SK-N-SH (cell line): ENCODE measurements around the gene WDR31. TPM values are rescaled to one million over a fixed set of nuclear protein-coding genes. Genes with fewer than 3 reads are reported as not detected.

ENCODE experiments used
- CTCF ChIA-PET: fragments of 300-600, 350-600 bp; formaldehyde crosslinking; extraction: SDS; loops from one replicate; lab custom pipeline; 2021; lab: Yijun Ruan, JAX
- POLR2A ChIA-PET: fragments of 350-600 bp; sonication (Branson Sonifier 250); formaldehyde crosslinking; extraction: SDS; loops from one replicate; lab custom pipeline; 2020; ENCODE audit warnings: antibody characterized with exemption, inconsistent platforms; lab: Yijun Ruan, JAX
- DNase-seq: peaks from one replicate; pipeline ENCODE4 v3.0.0; 2012
- H2AFZ ChIP-seq: fragments of 200-600 bp; sonication (generic); 2 replicates; pipeline ENCODE4 v1.8.1; 2016; ENCODE audit warnings: antibody characterized with exemption, mild to moderate bottlenecking, low read depth
- H3F3A ChIP-seq: fragments of 200-600 bp; sonication (generic); replicated peaks from 2 replicates; pipeline ENCODE3; 2016; ENCODE audit warnings: antibody characterized with exemption, mild to moderate bottlenecking; ENCODE audit not compliant: insufficient read depth
- H3K27ac ChIP-seq, 2 experiments: fragments of 200-500 bp in 1 of 2; fragments of 200-600 bp in 1 of 2; sonication (Bioruptor generic) in 1 of 2; sonication (generic), shearing (Covaris generic) in 1 of 2; 2 replicates each; pipeline versions ENCODE4 v1.5.1 to v1.6.1; 2014 to 2016; ENCODE audit warnings: low read depth in 2 of 2, inconsistent platforms in 1 of 2, low read length in 1 of 2, mild to moderate bottlenecking in 1 of 2, mixed read lengths in 1 of 2
- H3K27me3 ChIP-seq: fragments of 200-600 bp; sonication (generic), shearing (Covaris generic); 2 replicates; pipeline ENCODE4 v1.6.1; 2016; ENCODE audit warnings: mixed run types; ENCODE audit not compliant: insufficient read depth
- H3K36me3 ChIP-seq, 2 experiments: fragments of 200-500 bp in 1 of 2; fragments of 200-600 bp in 1 of 2; sonication (Bioruptor generic) in 1 of 2; sonication (generic) in 1 of 2; replicated peaks in 1 of 2; 2 replicates each; pipeline versions ENCODE3 to v1.5.1; 2014 to 2016; ENCODE audit warnings: low read length in 1 of 2, mild to moderate bottlenecking in 1 of 2; ENCODE audit not compliant: insufficient read depth in 2 of 2, control insufficient read depth in 1 of 2
- H3K4me1 ChIP-seq, 2 experiments: fragments of 200-500 bp in 1 of 2; fragments of 200-600 bp in 1 of 2; sonication (Bioruptor generic) in 1 of 2; sonication (generic), shearing (Covaris generic) in 1 of 2; 2 replicates each; pipeline versions ENCODE4 v1.5.1 to v1.6.1; 2014 to 2016; ENCODE audit warnings: low read depth in 1 of 2, low read length in 1 of 2, mixed run types in 1 of 2; ENCODE audit not compliant: insufficient read depth in 2 of 2, control insufficient read depth in 1 of 2
- H3K4me2 ChIP-seq: fragments of 200-600 bp; sonication (generic), shearing (Covaris generic); 2 replicates; pipeline ENCODE4 v1.6.1; 2017; ENCODE audit warnings: mixed run types
- H3K4me3 ChIP-seq, 2 experiments: fragments of 200-500 bp in 1 of 2; fragments of 200-600 bp in 1 of 2; sonication (Bioruptor generic) in 1 of 2; sonication (generic), shearing (Covaris generic) in 1 of 2; 2 replicates each; pipeline versions ENCODE4 v1.5.1 to v1.8.1; 2014 to 2016; ENCODE audit warnings: low read depth in 2 of 2, inconsistent platforms in 1 of 2, low read length in 1 of 2, mild to moderate bottlenecking in 1 of 2, mixed read lengths in 1 of 2, moderate library complexity in 1 of 2
- H3K79me2 ChIP-seq: fragments of 200-600 bp; sonication (generic); 2 replicates; pipeline ENCODE4 v1.8.1; 2017; ENCODE audit warnings: mild to moderate bottlenecking; ENCODE audit not compliant: insufficient read depth
- H3K9ac ChIP-seq: fragments of 200-600 bp; sonication (generic); 2 replicates; pipeline ENCODE4 v1.6.1; 2017; ENCODE audit warnings: mixed run types
- H3K9me2 ChIP-seq: fragments of 200-600 bp; sonication (generic); 2 replicates; pipeline ENCODE4 v1.6.1; 2017; ENCODE audit warnings: mixed run types
- H3K9me3 ChIP-seq: fragments of 200-600 bp; sonication (generic); 2 replicates; pipeline ENCODE4 v1.6.1; 2017; ENCODE audit warnings: mixed run types, mild to moderate bottlenecking, moderate library complexity
- H4K20me1 ChIP-seq: fragments of 200-600 bp; sonication (generic); 2 replicates; pipeline ENCODE4 v1.6.1; 2017; ENCODE audit warnings: mild to moderate bottlenecking, mixed run types; ENCODE audit not compliant: insufficient read depth
- CTCF ChIP-seq: fragments of 200-600 bp; sonication (generic); IDR thresholded peaks from 2 replicates; pipeline ENCODE4 v1.6.1; 2017; ENCODE audit warnings: antibody characterized with exemption, mild to moderate bottlenecking, moderate library complexity
- ELF1 ChIP-seq: IDR thresholded peaks from 2 replicates; pipeline ENCODE4 v1.4.0; 2012
- EP300 ChIP-seq, 2 experiments: IDR thresholded peaks; 2 replicates each; pipeline versions ENCODE4 v1.4.0 to v1.6.1; 2012; ENCODE audit warnings: borderline replicate concordance in 1 of 2, low read depth in 1 of 2, low read length in 1 of 2
- FOSL2 ChIP-seq: IDR thresholded peaks from 2 replicates; pipeline ENCODE4 v1.4.0; 2012; ENCODE audit warnings: low read depth, mild to moderate bottlenecking, moderate library complexity, borderline replicate concordance
- FOXJ3 ChIP-seq: sonication (generic); formaldehyde crosslinking; IDR thresholded peaks from 2 replicates; pipeline ENCODE4 v1.5.1; 2020; ENCODE audit warnings: mild to moderate bottlenecking, missing genetic modification reagents
- FOXM1 ChIP-seq: IDR thresholded peaks from 2 replicates; pipeline ENCODE4 v1.4.0; 2012; ENCODE audit warnings: low read depth, mild to moderate bottlenecking
- MAX ChIP-seq: IDR thresholded peaks from 2 replicates; pipeline ENCODE4 v1.4.0; 2012; ENCODE audit warnings: low read depth
- NFIC ChIP-seq: IDR thresholded peaks from 2 replicates; pipeline ENCODE4 v1.4.0; 2012; ENCODE audit warnings: borderline replicate concordance
- PBX3 ChIP-seq: IDR thresholded peaks from 2 replicates; pipeline ENCODE4; 2012
- POLR2AphosphoS5 ChIP-seq: IDR thresholded peaks from 2 replicates; pipeline ENCODE4 v1.6.1; 2012; ENCODE audit warnings: low read depth, low read length
- RAD21 ChIP-seq: IDR thresholded peaks from 2 replicates; pipeline ENCODE4 v1.6.1; 2012; ENCODE audit warnings: mild to moderate bottlenecking, low read length
- SMC3 ChIP-seq: IDR thresholded peaks from 2 replicates; pipeline ENCODE4 v1.6.1; 2012; ENCODE audit warnings: low read depth, low read length, improper control_type of control experiment
- TAF1 ChIP-seq: IDR thresholded peaks from 2 replicates; pipeline ENCODE4 v1.6.1; 2012; ENCODE audit warnings: low read depth, mild to moderate bottlenecking, low read length, moderate library complexity, borderline replicate concordance
- TCF12 ChIP-seq: IDR thresholded peaks from 2 replicates; pipeline ENCODE4 v1.4.0; 2012
- USF1 ChIP-seq: IDR thresholded peaks from 2 replicates; pipeline ENCODE4 v1.4.0; 2012; ENCODE audit warnings: low read depth, borderline replicate concordance
- USF2 ChIP-seq: fragments of 150-350 bp; IDR thresholded peaks from 2 replicates; pipeline ENCODE4 v1.6.1; 2017; ENCODE audit warnings: antibody characterized with exemption, low read length, low read depth, borderline replicate concordance
- WGBS: methylation state at CpG from one replicate; pipeline ENCODE4 v1.1.6; 2017; ENCODE audit warnings: low lambda C conversion rate; 5-methylcytosine and 5-hydroxymethylcytosine counted together
- polyA plus RNA-seq, 3 experiments: library from polyadenylated mRNA; depleted of rRNA; stranded (reverse); fragments of >200 nt; gene quantifications; 2 replicates each; pipeline ENCODE4 v1.2.3, GENCODE V29; 2012

Gene WDR31
- polyA plus RNA-seq, 1 of the 3 experiments (the other 2 are of a cell fraction) = 0.74 TPM

GRCh38 chr9:113359385-113359784, 19.3 kb upstream of the WDR31 start:
- ChIA-PET CTCF (interaction anchor here (0.7 to 1.4 kb wide), 2 partner anchors 22 to 49 kb away, joined by 3 read pairs; no protein-coding TSS in a partner anchor), POLR2A (no interaction called here)

GRCh38 chr9:113356686-113357292, 16.7 kb upstream of the WDR31 start:
- no peaks in the 10 kb centered on the region for H3K36me3 ChIP-seq
- H3K27me3 ChIP-seq = peaks cover 7% of the 10 kb centered on the region; the same call in 1 of the 2 replicates
- ChIA-PET CTCF (interaction anchor here (1.1 kb wide), 1 partner anchor 45 kb away, joined by 3 read pairs; no protein-coding TSS in a partner anchor), POLR2A (no interaction called here)
- H3K27ac ChIP-seq = no peak overlapping the region
- no peaks in the 10 kb centered on the region for H4K20me1 ChIP-seq
- H3K9me2 ChIP-seq = no peaks in the 10 kb centered on the region
- H3F3A ChIP-seq = peaks cover 9% of the 10 kb centered on the region
- H3K4me1 ChIP-seq = peaks cover 0 to 6% of the 10 kb centered on the region in 2 experiments; a peak in 1 of 4 replicates
- no peaks in the 10 kb centered on the region for H3K9me3 ChIP-seq
- no peaks in the 10 kb centered on the region for H3K79me2 ChIP-seq
- no peak overlapping the region for H3K4me3 ChIP-seq
- TF ChIP-seq PBX3 (no peak), NFIC (no peak), USF2 (no peak), SMC3 (no peak), FOSL2 (no peak), ELF1 (no peak), TCF12 (no peak), EP300 (IDR thresholded peaks at IDR 0.05; ENCODE audit: borderline replicate concordance in 1 of 2, low read depth in 1 of 2, low read length in 1 of 2) (no peak), CTCF (no peak), USF1 (no peak), FOXM1 (no peak), POLR2AphosphoS5 (no peak), TAF1 (no peak), MAX (no peak), FOXJ3 (CRISPR knock-in tag) (no peak)
- H2AFZ ChIP-seq = no peak overlapping the region
- 69% methylated on average over 7 of the region's 7 CpGs for WGBS
- H3K4me2 ChIP-seq = no peak overlapping the region
- DNase-seq = no peak
- H3K9ac ChIP-seq = no peak overlapping the region

More at GRCh38 chr9:113359385-113359784, 19.3 kb upstream of the WDR31 start:
- Histone ChIP-seq H3K4me3 (no peak overlapping the region), H3K27ac (no peak overlapping the region), H3K27me3 (peaks cover 3% of the 10 kb centered on the region; the same call in 1 of the 2 replicates), H3K4me2 (no peak overlapping the region), H3K9me3 (no peaks in the 10 kb centered on the region), H3K36me3 (no peaks in the 10 kb centered on the region), H4K20me1 (no peaks in the 10 kb centered on the region), H3K79me2 (no peaks in the 10 kb centered on the region), H2AFZ (no peak overlapping the region), H3F3A (peaks cover 10% of the 10 kb centered on the region), H3K4me1 (peaks cover 0 to 8% of the 10 kb centered on the region in 2 experiments; a peak in 1 of 4 replicates), H3K9ac (no peak overlapping the region), H3K9me2 (no peaks in the 10 kb centered on the region)
- no peak for TF ChIP-seq RAD21
- 33% methylated on average over 1 of the region's 1 CpG for WGBS
- DNase-seq = no peak
